GM19025 (cell line): ENCODE results near the gene PAK6.

Experiments
- ATAC-seq: cut with Tn5 transposase; IDR thresholded peaks from one replicate; pipeline ENCODE4 v1.9.1; 2021; ENCODE audit warnings: mild to moderate bottlenecking, low read depth, moderate library complexity; ENCODE audit not compliant: unreplicated experiment

The PAK6 gene

GRCh38 chr15:40325700-40326099, 86.8 kb downstream of the PAK6 start:
- no peak for ATAC-seq
